Stimulated activated CD4-positive, alpha-beta T cell treated with anti-CD3 and anti-CD28 coated beads, Interleukin-15, amount 100 ng/mL, for 1 hour (primary cell): ENCODE results near the gene GPX5.
"Not testable (repeated sequence)": the region's sequence is repeated elsewhere in the genome, so short reads cannot be mapped to it uniquely, and the experiment has no call there.

Experiments used
- DNase-seq, 2 donors: peaks; one replicate each; pipeline ENCODE4 v3.0.0-alpha.2; 2020; ENCODE audit warnings: low read depth in 1 of 2, low spot score in 1 of 2

GPX5 gene

DNA sequence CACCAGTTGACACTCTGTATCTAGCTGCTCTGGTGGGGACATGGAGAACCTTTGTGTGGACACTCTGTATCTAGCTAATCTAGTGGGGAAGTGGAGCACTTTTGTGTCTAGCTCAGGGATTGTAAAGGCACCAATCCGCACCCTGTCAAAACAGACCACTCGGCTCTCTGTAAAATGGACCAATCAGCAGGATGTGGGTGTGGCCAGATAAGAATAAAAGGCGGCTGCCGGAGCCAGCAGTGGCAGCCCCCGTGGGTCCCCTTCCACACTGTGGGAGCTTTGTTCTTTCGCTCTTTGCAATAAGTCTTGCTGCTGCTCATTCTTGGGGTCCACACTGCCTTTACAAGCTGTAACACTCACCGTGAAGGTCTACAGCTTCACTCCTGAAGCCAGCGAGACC lies 13.3 kb upstream of the GPX5 start:
- DNase-seq: not testable (repeated sequence)

DNA sequence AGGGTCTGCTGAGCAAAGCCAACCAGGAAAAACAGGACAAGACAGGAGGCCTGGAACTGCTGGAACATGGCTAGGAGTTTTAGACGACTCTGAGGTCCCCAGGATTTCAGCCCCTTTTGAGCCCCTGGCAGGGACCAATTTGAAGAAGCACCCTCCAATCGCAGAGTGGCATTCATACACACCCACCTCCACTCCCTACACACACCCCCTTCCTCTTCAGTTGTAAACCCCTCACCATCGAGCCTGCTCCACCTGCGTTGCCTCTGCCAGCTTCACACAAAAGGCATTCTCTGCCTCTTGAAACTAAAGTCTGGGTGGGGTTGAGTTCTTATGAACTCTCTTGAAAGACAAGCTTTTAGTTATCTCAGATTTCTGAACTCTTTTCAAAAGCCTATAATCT lies 10.0 kb upstream of the GPX5 start, which contains the start of gene GPX6:
GPX6 (minus strand) TSS at position 118 of the 400 bp plus-strand sequence; CDS start at position 68, 50 bp downstream.
- DNase-seq: no peak

DNA sequence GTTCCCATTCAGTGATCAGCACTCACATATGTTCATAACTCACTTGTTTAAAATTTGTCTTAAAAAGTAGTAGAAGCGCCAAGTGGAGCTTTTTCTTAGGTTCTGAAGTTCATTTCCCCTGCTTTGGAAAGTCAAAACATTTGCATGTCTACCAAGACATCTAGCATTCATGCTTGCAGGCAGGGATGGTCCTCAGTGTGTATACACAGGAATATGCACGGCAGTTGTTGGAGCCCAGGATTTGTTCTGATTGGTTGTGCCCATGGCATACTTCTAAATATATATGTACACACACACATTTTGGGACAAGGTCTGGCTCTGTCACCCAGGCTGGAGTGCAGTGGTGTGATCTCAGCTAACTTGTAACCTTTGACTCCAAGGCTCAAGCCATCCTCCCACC lies 7.7 kb upstream of the GPX5 start:
- no peak for DNase-seq

DNA sequence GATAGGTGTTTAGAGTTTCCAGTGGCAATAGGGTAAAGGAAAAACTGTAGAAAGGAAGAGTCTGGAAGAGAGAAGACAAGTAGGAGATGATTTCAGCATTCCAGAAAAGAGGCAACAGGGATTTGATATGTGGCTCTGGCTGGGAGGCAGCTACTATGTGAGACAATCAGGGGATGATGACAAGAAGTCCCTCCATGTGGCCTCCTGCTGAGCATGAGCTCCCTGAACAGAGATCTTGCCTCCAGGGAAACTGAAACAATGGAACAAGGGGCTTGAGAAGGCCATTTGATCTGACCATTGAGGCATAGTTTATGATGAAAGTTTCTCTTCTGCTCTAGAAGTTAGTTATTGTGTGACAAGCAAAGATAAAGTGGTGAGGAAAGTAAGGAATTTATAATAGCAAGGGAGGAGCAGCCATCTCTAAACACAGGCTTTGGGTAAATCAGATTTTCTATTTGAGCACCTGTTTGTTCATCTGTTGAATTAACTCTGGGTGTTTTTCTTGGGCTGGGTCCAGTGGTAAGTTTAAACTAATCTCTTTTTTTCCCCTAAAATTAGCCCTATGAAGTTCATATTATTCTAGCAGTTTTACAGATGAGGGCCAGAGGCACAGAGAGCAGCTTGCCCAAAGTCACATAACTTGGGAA lies 3.0 kb upstream of the GPX5 start:
- no peak for DNase-seq

DNA sequence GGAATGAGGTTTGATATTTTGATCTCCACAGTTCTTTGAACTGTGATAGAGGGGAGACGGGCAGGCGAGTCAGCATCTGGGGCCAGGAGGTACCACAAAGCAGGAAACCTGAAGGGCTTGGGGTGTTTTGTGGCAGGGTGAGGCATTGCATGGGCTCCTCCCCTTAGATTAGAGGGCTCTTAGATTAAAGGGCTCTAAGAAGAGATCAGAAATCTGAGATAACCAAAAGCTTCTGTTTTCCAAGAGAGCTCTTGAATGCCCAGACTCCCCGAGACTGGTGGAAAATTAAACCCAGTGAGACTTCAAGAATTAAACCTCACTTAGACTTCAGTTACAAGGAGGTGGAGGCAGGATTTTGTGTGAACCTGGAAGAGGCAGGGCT lies 2.4 kb upstream of the GPX5 start:
- no peak for DNase-seq

DNA sequence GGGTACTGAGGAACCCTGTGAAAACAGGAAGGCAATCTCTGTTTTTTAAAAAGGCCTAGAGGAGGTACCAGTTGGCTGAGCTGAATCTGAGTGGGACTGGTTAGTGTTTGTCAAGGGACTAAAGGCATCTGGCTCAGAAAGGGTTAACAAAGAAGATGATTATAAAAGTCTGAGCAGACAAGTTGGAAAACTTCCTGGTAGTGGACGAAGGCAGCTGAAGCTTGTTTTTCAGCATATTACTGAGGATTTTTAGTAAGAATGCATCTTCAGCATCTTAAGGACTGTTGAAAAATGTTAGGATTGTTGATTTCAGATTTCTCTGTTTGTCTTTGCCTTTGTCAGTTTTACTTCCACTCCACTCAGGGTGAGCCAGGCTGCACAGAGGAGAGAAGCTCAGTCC lies 5.1 kb downstream of the GPX5 start:
- no peak for DNase-seq

DNA sequence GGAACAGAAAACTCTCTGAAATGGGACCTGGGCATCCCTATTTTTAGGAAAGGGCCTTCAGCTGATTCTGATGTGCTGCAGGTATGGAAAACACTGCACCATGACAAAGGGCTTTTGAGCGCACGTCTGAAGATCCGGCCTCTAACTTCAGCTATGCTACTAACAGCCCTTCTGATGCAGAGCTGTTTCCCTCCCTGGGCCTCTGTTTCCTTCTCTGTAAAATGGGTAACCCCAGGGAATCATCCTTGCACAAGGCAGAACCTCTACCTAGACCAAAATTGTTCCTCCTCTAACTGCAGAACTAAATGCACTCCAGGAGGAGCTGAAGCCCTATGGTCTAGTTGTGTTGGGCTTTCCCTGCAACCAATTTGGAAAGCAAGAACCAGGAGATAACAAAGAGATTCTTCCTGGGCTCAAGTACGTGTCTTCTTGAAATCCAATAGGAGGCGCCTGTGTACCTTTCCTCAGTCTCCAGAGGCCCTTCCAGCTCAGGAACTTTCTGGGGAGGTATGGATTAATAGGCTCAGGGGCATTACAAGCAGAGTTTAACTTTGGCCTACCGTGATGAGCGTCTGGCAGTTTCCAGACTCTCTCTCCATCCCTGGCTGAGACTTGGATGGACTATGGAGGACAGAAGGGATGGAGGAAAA lies 5.9 kb downstream of the GPX5 start:
- DNase-seq: no peak

DNA sequence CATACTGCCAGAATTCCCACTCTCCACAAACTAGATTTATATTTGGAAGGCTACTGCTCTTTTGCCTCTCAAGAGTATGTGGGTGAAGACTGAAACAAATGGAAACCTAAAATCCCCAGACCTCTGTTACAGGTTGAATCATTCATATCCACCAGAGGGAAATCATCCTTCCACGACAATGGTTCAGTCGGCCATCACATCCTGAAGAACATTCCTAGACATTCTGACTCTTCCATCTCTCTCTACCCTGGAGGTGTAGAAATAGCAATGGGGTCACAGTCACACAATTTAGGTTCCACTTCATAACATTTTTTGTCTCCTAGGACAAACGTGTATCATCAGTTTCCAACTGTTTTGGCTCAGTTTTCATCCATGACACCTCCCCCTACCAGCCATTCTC lies 8.6 kb downstream of the GPX5 start:
- DNase-seq: no peak

DNA sequence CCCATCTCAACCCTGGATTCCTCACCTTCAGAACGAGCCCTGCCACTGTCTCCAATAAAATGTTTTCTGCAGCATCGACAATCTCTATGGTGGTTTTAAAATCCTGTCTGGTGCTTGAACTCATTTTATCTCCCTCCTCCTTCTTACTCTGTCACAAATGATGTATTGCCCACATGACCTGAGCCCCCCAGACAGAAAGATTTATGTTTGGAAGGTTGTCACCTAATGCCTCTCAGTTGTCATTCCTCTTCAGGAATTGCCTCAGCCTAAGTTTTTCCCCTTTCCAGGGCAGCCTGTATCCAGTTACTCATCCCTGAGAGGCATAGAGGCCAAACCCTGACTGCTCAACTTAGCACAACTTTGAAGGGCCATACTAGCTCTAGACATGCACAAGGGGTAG lies 9.2 kb downstream of the GPX5 start:
- DNase-seq: no peak

DNA sequence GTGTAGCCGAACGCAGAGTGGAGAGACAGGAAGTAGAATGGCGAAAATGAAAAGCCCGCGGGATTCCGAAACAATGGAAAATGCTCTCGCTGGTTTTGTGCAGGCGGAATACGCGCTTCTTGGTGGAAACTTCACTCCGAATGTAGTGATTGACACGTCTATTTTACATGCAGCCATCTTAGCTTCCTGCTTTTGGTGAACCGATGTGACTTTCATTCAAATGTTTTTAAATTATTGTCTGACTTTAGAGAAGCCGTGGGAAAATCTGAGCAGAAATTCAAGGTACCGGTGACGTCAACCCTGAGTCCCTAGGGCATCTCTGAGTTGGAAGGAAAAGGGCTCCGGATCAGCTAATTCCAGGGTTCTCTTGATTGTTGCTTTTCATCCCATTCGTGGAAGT lies 11.4 kb downstream of the GPX5 start:
- no peak for DNase-seq

DNA sequence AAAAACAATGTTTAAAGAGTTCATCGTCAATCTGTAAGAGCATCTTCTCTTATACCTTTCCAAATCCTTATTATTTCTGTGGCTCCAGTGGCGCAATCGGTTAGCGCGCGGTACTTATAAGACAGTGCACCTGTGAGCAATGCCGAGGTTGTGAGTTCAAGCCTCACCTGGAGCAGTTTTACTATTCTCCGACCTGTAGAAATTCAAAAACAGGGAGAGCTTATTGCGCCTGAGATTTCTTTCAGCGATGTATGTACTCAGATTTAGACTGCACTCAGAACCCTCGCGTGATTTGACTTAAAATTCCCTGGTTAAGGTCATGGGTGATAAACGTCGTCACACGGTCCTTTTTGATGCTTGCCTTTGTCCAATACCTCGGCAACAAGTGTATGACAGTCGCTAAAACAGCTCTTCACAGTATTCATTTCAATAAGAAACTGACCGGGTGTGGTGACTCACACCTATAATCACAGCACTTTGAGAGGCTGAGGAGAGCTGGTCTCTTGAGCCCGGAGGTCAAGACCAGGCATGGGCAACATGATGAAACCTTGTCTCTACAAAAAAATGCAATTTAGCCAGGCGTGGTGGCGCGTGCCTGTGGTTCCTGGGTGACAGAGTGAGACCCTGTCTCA lies 11.9 kb downstream of the GPX5 start:
- DNase-seq: no peak

DNA sequence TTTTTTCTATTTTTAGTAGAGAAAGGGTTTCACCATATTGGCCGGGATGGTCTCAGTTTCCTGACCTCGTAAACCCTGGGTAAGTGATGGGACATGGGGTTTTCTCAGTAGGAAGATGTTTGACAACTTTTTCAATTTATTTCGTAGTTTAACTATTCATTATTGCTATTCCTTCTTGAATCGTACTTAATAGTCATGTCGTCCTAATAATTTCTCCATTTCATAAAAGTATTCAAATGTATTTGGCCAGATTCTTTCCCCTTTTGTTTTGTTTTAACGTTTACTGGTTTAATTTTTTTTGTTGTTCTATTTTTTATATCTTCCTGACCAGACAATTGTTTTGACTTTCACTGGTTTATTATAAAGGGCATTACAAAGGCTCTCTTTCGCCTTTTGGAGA lies 16.3 kb downstream of the GPX5 start:
- no peak for DNase-seq

DNA sequence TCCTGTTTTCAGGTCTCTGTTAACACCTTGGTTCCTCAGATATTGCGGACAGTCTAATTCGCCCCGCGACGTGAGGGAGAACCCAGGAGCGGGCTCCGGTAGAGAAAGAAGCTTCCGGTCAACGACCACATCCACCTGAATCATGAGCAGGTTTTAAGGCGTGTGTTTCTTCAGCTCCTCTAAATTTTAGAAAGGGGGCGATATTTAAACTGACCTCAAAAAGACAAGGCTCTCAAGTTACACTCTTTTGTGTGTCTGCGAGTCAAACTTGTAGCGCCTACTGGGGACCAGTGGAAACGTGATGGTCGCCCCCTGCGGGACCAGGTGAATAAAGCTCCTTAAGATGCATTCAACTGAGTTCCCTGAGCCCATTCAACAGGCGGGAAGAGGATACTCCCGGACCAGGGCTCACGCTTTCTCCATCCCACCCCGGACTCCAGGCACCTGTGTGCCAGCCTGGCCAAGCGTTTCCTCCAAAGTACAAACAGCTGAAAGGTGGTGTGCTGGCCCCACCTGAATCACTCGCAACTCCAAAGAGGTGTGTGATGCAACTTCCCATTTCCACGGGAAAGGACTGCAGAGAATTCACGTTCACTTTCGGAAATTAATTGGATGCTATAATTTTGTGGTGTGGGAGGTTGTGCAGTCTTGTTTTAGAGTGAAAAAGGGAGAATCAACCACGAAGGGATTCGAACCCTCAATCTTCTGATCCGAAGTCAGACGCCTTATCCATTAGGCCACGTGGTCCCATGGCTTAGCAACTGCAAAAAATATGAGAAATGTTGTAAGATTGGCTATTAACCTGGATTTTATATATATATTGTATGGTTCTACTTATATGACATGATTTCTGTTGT lies 17.0 kb downstream of the GPX5 start:
- peak in 1 of 2 donors; percentile 39 for DNase-seq

DNA sequence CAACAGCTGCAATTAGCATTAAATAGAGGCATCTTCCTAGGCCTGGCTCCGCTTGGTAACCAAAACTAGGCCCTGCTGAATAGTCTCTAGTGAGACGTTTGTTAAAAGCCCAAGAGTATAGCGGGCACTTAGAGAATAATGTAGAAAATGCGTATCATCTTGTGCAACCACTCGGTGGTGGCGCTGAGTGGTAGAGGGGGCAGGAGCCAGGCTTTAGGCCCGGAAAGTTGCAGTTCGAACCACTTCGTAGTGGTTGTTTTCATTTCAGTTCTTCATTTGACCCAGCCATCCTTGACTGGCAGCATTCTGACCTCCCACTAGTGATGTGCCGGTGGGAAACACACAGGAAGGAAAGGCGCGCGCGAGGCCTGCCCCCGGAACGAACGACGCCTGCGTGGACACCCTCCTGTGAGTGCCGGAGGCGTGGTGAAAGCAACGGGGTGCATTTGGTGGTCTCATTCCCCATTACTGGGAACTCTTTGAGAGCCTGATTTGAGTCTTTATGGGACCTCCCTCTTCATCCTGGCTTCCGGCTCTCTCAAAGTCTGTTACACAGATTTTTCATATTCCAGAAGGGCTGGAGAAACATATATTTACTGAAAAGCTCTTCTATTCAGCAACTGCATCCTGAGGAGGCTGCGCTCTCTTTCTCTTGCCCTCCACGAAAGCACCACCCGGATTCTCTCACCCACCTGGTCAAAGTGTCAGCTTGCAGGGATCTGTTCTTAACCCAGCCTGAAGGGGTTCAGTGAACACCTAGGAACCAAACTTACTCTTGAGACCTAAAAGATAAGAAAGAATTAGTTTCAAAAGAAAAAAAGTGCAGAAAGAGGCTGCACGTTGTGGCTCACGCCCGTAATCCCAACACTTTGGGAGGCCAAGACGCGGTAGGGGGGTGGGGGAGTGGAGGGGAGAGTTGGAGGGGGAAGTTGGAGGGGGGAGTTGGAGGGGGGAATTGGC lies 18.2 kb downstream of the GPX5 start:
- peak in 1 of 2 donors; percentile 12 for DNase-seq

DNA sequence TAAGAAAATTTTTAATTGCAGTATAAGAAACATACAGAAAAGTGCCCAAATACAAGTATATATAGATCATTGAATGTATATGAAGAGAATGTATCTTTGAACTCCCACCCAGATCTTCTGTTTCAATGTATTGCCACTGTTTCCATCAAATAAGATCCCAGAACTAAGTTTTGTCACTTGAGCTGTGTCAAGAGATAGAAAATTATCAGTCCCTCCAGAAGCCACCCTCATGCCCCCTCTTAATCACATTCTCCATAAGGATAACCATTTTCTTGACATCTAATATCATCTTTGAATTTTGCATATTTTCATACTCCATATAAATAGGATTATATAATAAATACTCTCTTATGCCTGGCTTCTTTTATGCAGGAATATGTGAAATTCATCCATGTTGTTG lies 20.3 kb downstream of the GPX5 start:
- DNase-seq: no peak

DNA sequence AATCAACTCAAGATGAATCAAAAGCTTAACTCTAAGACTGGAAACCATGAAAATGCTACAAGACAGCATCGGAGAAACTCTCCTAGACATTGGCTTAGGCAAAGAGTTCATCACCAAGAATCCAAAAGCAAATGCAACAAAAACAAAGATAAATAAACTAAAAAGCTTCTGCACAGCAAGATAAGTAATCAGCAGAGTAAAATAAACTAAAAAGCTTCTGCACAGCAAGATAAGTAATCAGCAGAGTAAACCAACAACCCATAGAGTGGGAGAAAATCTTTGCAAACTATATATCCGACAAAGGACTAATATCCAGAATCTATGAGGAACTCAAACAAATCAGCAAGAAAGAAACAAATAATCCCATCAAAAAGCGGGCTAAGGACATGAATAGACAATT lies 21.3 kb downstream of the GPX5 start:
- DNase-seq: not testable (repeated sequence)

DNA sequence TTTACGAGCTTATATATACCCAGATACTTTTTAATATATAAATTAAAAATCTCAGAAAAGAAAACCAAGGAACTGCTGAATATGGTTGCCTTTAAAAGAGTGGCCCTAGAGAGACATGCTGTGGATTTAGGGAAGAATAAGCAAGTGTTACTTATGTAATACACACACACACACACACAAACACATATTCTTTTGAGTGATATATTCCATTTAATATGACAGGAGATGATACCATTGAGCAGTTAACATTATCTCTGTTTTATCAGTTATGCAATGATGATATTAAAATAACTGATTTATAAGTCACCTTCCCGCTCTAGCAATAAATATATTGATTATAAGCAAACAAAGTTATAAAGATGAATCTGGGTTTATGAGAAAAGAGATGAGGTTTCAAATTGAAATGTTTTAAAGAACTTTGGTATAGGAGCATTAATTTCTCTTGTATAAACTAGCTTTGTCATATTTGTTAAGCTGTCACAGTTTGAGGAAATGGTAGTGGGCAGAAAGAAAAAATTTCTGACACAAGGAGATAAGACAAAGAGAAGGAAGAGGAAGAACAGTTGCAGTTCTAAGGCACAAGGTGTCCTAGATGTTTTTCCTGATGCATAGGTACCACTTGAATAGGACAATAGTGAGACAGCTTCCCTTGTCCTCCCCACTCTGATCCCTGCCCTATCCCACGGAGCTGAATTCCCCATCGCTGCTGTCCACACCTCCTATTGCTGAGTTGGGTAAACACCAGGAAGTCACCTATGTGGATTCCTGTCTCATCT lies 26.4 kb downstream of the GPX5 start:
- no peak for DNase-seq

DNA sequence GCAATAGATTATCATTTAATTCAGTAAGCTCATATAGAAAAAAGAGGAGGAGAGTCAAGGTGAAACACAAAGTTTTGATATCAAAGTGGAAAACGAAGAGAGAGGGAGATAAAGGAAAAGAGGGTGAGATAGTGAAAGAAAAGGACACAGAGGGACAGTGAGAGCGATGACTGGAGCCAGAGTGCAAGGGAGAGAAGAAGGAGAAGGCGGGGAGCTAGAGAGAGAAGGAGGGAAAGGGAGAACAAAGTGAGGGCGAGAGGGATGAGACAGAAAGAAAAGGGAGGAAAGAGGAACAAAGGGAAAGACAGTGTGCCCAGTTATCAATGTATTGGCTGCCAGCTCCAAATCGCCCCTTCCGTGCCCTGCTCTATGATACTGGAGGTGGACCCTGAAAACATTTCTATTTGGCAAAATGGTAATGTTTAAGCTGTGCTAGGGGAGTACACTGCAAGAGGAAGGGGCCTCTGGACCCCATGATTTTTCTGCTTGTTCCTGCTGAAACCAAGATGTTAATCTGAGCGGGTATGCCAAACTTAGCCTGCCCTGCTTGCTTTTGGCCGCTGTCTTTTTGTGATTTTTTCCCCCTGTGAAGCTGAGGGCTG lies 27.8 kb downstream of the GPX5 start:
- no peak for DNase-seq
